Upper lobe of left lung (tissue), 4 donors: ENCODE data around the gene NUP98.

ENCODE experiments used
- EP300 ChIP-seq, 4 donors: sonication (generic); formaldehyde crosslinking; IDR thresholded peaks; one replicate each; pipeline ENCODE4 v1.5.1; 2017; ENCODE audit warnings: antibody characterized with exemption in 4 of 4, control low read depth in 2 of 4
- POLR2A ChIP-seq, 4 donors: fragments of 450-650 bp; IDR thresholded peaks; one replicate each; pipeline ENCODE4 v1.5.1; 2016 to 2017; ENCODE audit warnings: antibody characterized with exemption in 4 of 4, mild to moderate bottlenecking in 2 of 4
- POLR2AphosphoS5 ChIP-seq, 2 donors: sonication (generic); formaldehyde crosslinking; IDR thresholded peaks; one replicate each; pipeline ENCODE4 v1.5.1; 2017; ENCODE audit warnings: antibody characterized with exemption in 2 of 2
- TF ChIP-seq, protein P1 (sequence below), 6 experiments: fragments of 450-650 bp in 4 of 6; fragments of 200-600 bp in 2 of 6; sonication (generic) in 2 of 6; IDR thresholded peaks; one replicate each; pipeline ENCODE4 v1.5.1; 2016 to 2019; ENCODE audit warnings: antibody characterized with exemption in 6 of 6

DNA sequence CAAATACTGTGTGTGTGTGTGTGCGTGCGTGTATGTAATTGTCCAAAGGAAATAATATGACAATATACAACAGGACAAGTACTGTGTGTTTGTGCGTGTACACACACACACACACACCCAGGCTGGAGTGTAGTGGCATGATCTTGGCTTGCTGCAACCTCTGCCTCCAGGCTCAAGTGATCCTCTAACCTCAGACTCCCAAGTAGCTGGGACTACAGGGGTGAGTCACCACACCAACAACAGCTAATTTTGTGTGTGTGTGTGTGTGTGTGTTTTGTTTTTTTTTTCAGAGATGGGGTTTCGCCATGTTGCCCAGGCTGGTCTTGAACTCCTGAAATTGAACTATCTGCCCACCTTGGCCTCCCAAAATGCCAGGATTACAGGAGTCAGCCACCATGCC is 61.5 kb downstream of the NUP98 start:
- TF ChIP-seq, protein P1, sequence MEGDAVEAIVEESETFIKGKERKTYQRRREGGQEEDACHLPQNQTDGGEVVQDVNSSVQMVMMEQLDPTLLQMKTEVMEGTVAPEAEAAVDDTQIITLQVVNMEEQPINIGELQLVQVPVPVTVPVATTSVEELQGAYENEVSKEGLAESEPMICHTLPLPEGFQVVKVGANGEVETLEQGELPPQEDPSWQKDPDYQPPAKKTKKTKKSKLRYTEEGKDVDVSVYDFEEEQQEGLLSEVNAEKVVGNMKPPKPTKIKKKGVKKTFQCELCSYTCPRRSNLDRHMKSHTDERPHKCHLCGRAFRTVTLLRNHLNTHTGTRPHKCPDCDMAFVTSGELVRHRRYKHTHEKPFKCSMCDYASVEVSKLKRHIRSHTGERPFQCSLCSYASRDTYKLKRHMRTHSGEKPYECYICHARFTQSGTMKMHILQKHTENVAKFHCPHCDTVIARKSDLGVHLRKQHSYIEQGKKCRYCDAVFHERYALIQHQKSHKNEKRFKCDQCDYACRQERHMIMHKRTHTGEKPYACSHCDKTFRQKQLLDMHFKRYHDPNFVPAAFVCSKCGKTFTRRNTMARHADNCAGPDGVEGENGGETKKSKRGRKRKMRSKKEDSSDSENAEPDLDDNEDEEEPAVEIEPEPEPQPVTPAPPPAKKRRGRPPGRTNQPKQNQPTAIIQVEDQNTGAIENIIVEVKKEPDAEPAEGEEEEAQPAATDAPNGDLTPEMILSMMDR (IDR thresholded peaks at IDR 0.05): no peak
- TF ChIP-seq POLR2AphosphoS5 (IDR thresholded peaks at IDR 0.05) (no peak), POLR2A (IDR thresholded peaks at IDR 0.05) (no peak), EP300 (IDR thresholded peaks at IDR 0.05) (no peak)
